ENCODE measurements around the gene SIAE. TPM values are rescaled to one million over a fixed set of nuclear protein-coding genes. Genes with fewer than 3 reads are reported as not detected.

SIAE gene
- total and polyA plus RNA-seq, 8 donors, result 1.2 to 22.6 (median 10.2) TPM

DNA sequence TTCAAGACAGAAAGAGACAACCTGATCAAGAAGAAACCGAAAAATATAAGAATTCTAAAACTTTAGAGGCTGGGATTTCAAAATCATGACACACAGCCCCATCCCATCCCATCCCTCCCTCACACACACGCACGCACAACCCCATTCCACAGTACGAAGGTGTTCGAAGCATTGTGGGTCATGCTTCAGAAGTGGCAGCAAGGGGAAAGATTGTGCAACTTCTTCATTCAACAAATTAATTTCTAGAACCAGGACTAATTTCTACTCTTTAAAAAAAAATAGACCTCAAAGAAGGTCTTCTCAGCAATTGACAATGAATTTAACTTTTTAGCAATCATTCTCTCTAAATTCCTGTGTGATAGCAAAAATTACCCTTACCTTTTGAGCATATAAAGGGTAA lies 1.0 kb upstream of the SIAE start:
- peak overlapping the region; percentile 69 to 75 (median 71) for H3K4me3 ChIP-seq
- 86 to 93% (median 92%) methylated on average over 5 of the region's 5 CpGs for WGBS, 5 donors
- intact Hi-C loops (cut with DNase I; ENCODE audit: low total_unique reads), result loop anchor here (5.0 to 10.0 kb wide), 2 partner anchors 60 to 88 kb away; partner anchors contain the start of genes ESAM and NRGN
- no peaks in the 10 kb centered on the region for H3K9me3 ChIP-seq
- no peak for DNase-seq
- H3K4me1 ChIP-seq, result peaks cover 10 to 20% (median 19%) of the 10 kb centered on the region in 4 donors
- TF ChIP-seq POLR2A (IDR thresholded peaks at IDR 0.05) (no peak), EP300 (IDR thresholded peaks at IDR 0.05) (no peak), POLR2AphosphoS5 (IDR thresholded peaks at IDR 0.05) (no peak)
- TF ChIP-seq, protein P1, sequence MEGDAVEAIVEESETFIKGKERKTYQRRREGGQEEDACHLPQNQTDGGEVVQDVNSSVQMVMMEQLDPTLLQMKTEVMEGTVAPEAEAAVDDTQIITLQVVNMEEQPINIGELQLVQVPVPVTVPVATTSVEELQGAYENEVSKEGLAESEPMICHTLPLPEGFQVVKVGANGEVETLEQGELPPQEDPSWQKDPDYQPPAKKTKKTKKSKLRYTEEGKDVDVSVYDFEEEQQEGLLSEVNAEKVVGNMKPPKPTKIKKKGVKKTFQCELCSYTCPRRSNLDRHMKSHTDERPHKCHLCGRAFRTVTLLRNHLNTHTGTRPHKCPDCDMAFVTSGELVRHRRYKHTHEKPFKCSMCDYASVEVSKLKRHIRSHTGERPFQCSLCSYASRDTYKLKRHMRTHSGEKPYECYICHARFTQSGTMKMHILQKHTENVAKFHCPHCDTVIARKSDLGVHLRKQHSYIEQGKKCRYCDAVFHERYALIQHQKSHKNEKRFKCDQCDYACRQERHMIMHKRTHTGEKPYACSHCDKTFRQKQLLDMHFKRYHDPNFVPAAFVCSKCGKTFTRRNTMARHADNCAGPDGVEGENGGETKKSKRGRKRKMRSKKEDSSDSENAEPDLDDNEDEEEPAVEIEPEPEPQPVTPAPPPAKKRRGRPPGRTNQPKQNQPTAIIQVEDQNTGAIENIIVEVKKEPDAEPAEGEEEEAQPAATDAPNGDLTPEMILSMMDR (IDR thresholded peaks at IDR 0.05), result no peak
- H3K36me3 ChIP-seq, result no peaks in the 10 kb centered on the region
- H3K27ac ChIP-seq, result peak overlapping the region in 3 of 5 donors; percentile 82 to 91 (median 88)
- H3K27me3 ChIP-seq, result no peaks in the 10 kb centered on the region

DNA sequence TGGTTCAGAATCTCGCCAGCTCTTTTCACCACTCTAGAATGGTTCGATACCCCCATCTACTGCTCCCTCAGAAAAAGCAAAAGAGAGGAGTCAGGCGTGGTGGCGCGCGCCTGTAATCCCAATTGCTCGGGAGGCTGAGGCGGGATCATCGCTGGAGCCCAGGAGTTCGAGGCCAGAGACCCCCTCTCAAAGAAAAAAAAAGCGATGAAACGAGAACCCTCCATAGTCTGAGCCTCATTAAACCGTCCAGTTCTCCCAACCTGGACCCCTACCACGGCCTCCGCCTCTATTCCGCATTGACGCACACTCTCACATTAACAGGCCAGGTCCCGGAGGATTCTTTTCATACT lies 604 bp upstream of the SIAE start:
- Histone ChIP-seq H3K27ac (peak overlapping the region; percentile 76 to 91 (median 88)), H3K4me1 (peaks cover 10 to 20% (median 19%) of the 10 kb centered on the region in 4 donors), H3K9me3 (no peaks in the 10 kb centered on the region), H3K4me3 (peak overlapping the region; percentile 69 to 75 (median 71)), H3K36me3 (no peaks in the 10 kb centered on the region), H3K27me3 (no peaks in the 10 kb centered on the region)
- WGBS, 5 donors, result 26 to 35% (median 32%) methylated on average over 18 of the region's 18 CpGs
- no peak for TF ChIP-seq EP300 (IDR thresholded peaks at IDR 0.05)
- TF ChIP-seq, protein P1 (IDR thresholded peaks at IDR 0.05), result no peak
- no peak for TF ChIP-seq POLR2AphosphoS5 (IDR thresholded peaks at IDR 0.05)
- no peak for TF ChIP-seq POLR2A (IDR thresholded peaks at IDR 0.05)
- no peak for DNase-seq
- intact Hi-C loops (cut with DNase I; ENCODE audit: low total_unique reads), result loop anchor here (5.0 to 10.0 kb wide), 2 partner anchors 61 to 88 kb away; partner anchors contain the start of genes ESAM and NRGN

DNA sequence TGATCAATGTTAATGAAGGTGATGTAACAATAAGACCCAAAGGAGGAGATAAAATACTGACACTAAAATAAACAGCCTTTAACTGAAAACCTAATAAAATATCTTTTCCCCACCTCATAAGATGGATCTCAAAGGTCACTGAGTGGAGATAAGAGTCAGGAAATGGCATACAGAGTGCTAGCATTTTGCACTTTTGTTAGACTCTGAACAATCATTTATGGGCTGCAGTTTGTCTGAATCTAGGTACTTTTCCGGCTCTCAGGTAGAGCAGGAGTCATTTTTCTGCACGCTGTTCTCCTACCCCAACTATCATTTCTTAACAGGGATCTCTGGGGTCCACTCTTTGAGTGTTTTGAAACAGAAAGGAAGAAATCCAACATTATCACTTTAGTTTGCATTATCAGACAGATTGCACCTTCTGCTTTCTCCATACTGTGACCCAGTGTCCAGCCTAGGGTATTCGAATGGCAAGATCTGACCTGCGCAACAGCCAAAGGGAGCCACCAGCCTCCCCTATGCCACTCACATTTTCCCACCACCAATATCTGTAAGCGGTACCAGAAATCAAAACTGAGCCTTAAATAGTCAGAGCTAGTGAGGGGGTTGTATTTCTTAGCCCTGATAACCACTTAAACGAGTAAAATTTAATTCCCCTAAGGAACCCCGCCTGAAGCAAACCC lies 863 bp downstream of the SIAE start:
- Histone ChIP-seq H3K36me3 (peaks cover 0 to 9% (median 0%) of the 10 kb centered on the region in 4 donors), H3K9me3 (no peaks in the 10 kb centered on the region), H3K4me1 (peaks cover 10 to 20% (median 19%) of the 10 kb centered on the region in 4 donors), H3K4me3 (peak overlapping the region; percentile 69 to 75 (median 71)), H3K27ac (peak overlapping the region; percentile 82 to 91 (median 88)), H3K27me3 (no peaks in the 10 kb centered on the region)
- DNase-seq, result peak in 1 of 2 donors; percentile 15
- TF ChIP-seq POLR2AphosphoS5 (IDR thresholded peaks at IDR 0.05), result no peak
- no peak for TF ChIP-seq EP300 (IDR thresholded peaks at IDR 0.05)
- TF ChIP-seq, protein P1 (IDR thresholded peaks at IDR 0.05), result no peak
- no peak for TF ChIP-seq POLR2A (IDR thresholded peaks at IDR 0.05)
- WGBS, 5 donors, result 45 to 65% (median 55%) methylated on average over 7 of the region's 7 CpGs
- intact Hi-C loops (cut with DNase I; ENCODE audit: low total_unique reads), result loop anchor here (5.0 to 10.0 kb wide), 2 partner anchors 62 to 90 kb away; partner anchors contain the start of genes ESAM and NRGN

DNA sequence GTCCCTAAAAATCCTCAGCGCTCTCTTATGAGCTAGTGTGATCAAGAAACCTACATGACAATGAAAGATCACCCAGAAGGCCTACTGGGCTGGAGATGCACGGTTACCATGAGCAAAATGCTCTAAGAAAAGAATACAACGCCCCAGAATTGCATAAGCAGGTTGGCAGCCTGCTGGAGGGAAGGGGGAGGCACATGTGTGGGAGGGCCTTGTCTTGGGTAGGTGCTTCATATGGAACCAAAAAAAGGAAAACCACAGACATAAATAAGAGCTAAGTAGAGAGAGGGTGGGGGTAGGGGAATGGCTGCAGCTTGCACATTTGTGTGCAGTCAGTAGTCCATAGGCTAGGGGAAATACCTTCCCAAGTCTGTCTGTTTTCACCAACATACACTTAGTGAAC lies 2.8 kb downstream of the SIAE start:
- Histone ChIP-seq H3K27me3 (no peaks in the 10 kb centered on the region), H3K4me3 (no peak overlapping the region), H3K36me3 (peaks cover 0 to 21% (median 16%) of the 10 kb centered on the region in 4 donors), H3K4me1 (peaks cover 10 to 20% (median 17%) of the 10 kb centered on the region in 4 donors), H3K9me3 (no peaks in the 10 kb centered on the region), H3K27ac (no peak overlapping the region)
- intact Hi-C loops (cut with DNase I; ENCODE audit: low total_unique reads), result loop anchor here (5.0 to 10.0 kb wide), 2 partner anchors 64 to 92 kb away; partner anchors contain the start of genes ESAM and NRGN
- peak in 1 of 2 donors; percentile 39 for DNase-seq
- TF ChIP-seq POLR2AphosphoS5 (IDR thresholded peaks at IDR 0.05) (no peak), EP300 (IDR thresholded peaks at IDR 0.05) (no peak), POLR2A (IDR thresholded peaks at IDR 0.05) (no peak)
- TF ChIP-seq, protein P1 (IDR thresholded peaks at IDR 0.05), result no peak
- 52 to 71% (median 63%) methylated on average over 3 of the region's 3 CpGs for WGBS, 5 donors

Data from stomach (tissue), 9 donors.